Skeletal muscle cell (primary cell): ENCODE results near the gene PTPRK.
A peak's percentile ranks its signal among the peaks of the same experiment; 100 is the strongest.

ENCODE experiments used
- DNase-seq: peaks from one replicate; pipeline ENCODE4 v3.0.0-alpha.2; 2010; ENCODE audit warnings: low read depth
- H3K4me3 ChIP-seq: 2 replicates; pipeline ENCODE4 v1.5.1; 2011; ENCODE audit warnings: low read depth, mild to moderate bottlenecking, control low read depth, low read length, moderate library complexity

The PTPRK gene

DNA sequence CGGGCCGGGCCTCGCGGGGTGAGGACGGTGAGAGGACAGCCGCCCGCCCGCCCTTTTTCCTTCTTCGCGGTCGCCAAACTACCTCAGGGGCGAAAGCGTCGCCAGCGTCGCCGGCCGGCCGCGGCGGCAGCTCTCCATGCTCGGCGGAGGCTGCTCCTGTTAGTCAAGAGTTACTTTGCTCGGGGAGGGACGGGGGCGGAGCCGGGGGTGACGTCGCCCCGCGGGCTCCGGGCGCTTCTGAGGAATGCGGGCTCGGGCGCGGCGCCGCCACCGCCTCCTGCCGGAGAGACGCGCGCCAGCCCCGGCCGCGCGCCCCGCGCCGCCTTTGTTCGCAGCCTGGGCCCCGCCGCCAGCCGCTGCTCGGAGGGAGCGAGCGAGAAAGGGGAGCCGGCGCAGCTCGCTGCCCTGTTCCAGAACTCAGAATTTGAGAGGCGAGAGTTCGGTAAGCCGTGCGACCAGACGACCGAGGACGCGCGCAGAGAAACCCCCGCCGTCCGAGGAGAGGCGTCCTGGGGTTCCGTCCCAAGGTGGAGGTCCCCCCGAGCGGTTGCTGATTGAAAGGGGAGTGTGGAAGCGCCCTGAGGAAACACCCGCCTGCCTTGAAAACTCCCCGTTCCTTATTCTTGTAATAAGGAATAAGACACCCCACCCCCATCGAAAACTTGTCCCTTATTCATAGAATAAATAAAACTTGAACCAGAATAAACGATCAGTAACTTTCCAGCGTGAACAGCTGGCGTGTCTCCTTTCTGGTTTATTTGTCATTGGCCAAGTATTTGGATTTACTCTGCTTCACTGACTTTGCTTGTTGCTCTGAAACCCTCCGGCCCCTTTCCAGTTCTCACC lies at the start of gene PTPRK:
PTPRK (minus strand) TSS at position 164 of the 846 bp plus-strand sequence. CDS start 241 bp downstream, outside the sequence.
- DNase-seq = peak; percentile 73
- peak within 1 kb of the TSS; percentile 96 for H3K4me3 ChIP-seq

DNA sequence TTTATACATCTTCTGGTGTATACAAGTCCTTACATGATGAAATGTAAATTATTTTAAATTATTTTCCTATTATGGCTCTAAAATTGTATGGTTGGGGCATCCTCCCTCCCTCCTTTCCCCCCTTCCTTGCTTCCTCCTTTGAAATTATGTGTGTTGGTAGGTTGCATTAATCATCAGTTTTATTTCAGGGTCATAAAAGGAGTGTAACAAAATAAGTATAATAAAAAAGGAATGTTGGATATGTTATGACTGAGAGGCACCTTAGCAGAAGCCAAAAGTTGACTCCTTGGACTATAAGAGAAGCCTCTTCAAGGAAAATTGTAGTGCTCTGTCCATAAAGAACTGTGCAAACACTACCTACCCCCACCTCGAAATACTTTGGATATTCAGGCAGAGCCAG lies 46.6 kb upstream of the PTPRK start:
- no peak for DNase-seq

GRCh38 chr6:128560966-128561365 lies 40.6 kb upstream of the PTPRK start:
- H3K4me3 ChIP-seq = no peak overlapping the region
- no peak for DNase-seq

More for the DNA sequence above, 46.6 kb upstream of the PTPRK start:
- no peak overlapping the region for H3K4me3 ChIP-seq

DNA sequence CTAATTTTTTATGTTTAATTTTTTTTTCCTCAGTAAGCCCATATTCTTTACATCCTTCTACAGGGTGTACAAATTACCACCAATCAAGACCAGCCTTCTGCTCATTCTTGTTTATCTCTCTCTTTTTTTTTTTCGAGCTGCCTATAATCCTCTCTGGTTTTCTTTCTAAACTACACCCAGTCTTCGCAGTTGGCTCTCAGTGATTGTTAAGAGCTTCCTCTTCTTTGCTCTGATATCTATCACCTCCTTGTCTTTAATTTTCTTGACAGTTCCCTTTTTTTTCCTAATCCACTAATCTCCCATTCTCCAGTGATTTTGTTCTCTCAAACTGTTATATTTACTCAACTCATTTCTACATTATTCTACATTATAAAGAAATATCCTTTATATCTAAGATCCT lies 38.5 kb upstream of the PTPRK start:
- no peak for DNase-seq
- no peak overlapping the region for H3K4me3 ChIP-seq

DNA sequence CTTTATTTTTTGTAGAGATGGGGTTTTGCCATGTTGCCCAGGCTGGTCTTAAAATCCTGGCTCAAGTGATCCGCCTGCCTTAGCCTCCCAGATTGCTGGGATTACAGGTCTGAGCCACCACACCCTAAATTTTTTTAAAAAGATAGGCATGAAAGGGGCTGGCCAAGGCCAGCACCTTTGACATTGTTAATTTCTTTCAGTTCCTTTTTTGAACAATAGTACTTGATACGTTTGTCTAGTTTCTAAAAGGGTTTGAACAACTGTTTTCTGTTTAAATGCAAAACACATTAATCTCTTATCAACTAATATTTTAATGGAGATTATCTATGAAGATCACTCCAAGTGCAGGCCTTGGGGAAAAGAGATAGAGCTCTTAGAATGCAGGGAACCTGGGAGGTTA lies 37.6 kb upstream of the PTPRK start:
- H3K4me3 ChIP-seq = no peak overlapping the region
- no peak for DNase-seq

- no peak for DNase-seq
- H3K4me3 ChIP-seq = no peak overlapping the region
Observed at GRCh38 chr6:128557081-128557480, 36.7 kb upstream of the PTPRK start.

DNA sequence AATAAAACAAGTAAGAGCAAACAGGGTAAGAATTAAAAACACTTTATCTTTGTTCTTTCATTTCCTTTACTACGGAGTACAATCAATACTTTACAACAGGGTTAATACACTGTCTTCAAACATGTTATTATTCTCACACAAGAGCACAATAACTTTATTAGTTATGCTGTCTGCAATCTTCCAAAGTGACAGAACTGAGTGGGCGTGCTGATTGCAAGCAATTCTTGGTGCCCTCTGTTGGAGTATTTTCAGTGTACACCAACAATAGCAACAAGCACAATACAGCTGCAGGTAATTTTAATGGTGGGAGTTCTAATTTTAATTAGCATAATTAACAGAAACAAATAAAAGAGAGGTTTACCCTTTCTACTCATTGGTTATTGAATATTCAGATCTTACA lies 33.9 kb upstream of the PTPRK start:
- no peak overlapping the region for H3K4me3 ChIP-seq
- no peak for DNase-seq

DNA sequence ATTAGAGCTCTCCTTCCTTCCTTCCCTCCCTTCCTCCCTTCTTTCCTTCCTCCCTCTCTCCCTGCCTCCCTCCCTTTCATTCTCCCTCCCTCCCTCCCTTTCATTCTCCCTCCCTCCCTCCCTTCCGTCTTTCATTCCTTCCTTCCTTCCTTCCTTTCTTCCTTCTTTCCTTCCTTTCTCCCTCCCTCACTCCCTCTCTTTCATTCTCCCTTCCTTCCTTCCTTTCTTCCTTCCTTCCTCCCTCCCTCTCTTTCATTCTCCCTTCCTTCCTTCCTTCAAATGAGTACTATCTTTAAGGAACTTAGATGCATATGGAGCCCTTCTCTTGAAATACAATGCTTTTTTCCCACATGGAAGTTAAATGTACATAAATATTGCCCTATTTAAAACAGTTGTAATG lies 20.9 kb upstream of the PTPRK start:
- DNase-seq = no peak

DNA sequence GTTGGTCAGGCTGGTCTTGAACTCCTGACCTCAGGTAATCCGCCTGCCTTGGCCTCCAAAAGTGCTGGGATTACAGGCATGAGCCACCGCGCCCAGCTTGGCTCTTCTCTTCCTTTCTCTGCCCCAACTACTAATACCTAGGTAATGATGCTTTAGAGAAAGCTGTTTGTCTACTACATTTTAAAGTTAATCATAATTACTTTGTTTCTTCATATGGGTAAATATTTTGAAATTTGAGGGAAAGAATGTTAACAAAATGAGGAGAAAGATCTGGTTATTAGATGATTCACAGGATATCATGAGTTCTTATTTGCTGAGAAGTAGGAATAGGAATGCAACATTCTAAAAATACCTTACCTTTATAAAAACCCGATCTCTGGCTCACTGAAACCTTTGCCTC lies 18.4 kb upstream of the PTPRK start:
- H3K4me3 ChIP-seq = no peak overlapping the region
- DNase-seq = no peak

More for the DNA sequence above, 20.9 kb upstream of the PTPRK start:
- no peak overlapping the region for H3K4me3 ChIP-seq

- no peak overlapping the region for H3K4me3 ChIP-seq
- no peak for DNase-seq
Observed at GRCh38 chr6:128532827-128533226, 12.4 kb upstream of the PTPRK start.

DNA sequence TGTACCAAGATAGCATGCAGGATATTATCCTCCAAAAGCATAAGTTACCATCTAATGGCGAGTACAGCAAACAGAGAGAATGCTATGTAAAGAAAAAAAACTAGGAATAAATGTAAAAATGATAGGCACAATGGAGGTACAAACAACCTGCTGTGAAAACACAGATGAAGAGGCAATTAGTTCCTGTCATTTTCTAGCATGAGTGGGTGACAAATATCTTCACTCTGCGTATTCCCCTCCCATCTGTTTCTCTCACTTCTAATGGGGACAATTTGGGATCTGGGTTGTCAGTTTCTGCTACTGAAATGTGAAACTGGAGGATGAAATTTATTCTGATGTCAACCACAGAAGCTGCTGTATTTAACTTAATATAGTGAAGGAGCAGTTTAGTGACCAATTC lies 11.7 kb upstream of the PTPRK start:
- DNase-seq = no peak
- no peak overlapping the region for H3K4me3 ChIP-seq

- no peak for DNase-seq
- H3K4me3 ChIP-seq = no peak overlapping the region
Observed at GRCh38 chr6:128531696-128532095, 11.3 kb upstream of the PTPRK start.

DNA sequence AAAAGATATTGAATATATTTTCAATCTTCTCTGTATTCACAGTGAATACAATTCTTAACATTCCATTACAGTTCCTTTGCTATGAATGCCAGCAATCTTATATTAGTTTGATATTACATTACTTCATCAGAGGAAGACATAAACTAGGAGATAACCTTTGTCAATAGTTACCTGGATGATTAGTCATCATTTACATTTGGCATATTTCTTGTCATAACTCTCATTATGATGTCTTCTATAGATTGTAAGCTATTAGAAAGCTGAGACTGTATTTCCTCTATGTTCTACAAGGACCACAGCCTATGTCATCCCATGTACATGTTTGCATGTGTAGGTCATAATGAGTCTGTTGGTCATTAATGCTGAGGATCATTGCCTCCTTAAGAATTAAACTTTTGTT lies 7.8 kb upstream of the PTPRK start:
- DNase-seq = no peak
- no peak overlapping the region for H3K4me3 ChIP-seq

GRCh38 chr6:128527375-128527774 lies 7.0 kb upstream of the PTPRK start:
- no peak for DNase-seq
- H3K4me3 ChIP-seq = no peak overlapping the region

DNA sequence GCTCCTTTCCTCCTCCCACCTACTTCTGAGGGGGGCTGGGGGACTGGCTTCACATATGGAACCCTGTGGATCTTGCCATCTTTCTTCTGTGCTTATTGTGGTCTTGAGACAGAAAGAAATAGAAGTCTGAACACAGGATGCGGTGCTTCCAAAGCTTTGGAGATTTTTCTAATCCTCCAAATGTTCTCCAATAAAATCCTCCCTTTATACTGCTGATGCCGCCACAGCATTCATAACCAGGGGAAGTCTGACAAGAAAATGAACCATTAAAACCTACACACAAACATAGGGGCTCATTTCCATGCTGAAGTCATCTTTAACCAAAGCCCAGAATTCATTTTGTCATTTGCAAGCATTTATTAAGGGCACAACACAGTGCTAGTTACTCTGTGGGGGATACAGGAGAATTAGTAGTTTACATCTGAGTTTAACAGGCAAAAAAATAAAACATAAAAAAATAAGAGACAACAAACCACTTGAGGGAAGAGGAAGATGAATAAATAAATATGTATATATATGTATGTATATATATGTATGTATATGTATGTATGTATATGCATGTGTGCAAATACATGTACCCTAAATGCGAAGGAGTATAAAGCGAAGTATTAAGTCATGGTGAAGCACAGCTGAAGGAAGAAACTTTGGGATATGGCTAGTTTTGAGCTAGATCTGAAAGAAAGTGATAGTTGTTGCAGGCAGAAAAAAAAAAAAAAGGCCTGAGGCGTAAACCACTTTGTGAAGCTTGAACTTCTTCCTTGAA lies 5.9 kb upstream of the PTPRK start:
- no peak for DNase-seq
- no peak overlapping the region for H3K4me3 ChIP-seq

DNA sequence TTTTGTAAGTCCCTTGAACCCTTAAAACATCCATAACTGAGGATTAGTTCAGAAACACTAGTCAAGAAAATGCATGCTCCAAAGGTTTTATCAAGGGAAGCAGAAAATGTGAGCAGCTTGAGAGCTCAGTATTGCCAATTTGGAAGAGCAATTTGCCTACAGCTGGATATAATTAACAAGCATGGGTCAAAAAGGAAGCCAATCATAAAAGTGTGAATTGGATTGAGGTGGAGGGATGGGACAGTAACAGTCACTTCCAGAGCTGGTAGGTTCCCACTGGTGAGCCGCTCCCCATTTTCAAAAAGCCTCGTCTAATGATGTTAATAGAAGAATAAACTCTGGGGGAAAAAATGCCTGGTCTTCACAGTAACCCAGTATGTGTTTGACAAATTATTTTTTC lies 5.0 kb upstream of the PTPRK start:
- no peak for DNase-seq
- H3K4me3 ChIP-seq = no peak overlapping the region

GRCh38 chr6:128521282-128521632 lies 858 bp upstream of the PTPRK start:
- no peak for DNase-seq
- peak overlapping the region; percentile 96 for H3K4me3 ChIP-seq

DNA sequence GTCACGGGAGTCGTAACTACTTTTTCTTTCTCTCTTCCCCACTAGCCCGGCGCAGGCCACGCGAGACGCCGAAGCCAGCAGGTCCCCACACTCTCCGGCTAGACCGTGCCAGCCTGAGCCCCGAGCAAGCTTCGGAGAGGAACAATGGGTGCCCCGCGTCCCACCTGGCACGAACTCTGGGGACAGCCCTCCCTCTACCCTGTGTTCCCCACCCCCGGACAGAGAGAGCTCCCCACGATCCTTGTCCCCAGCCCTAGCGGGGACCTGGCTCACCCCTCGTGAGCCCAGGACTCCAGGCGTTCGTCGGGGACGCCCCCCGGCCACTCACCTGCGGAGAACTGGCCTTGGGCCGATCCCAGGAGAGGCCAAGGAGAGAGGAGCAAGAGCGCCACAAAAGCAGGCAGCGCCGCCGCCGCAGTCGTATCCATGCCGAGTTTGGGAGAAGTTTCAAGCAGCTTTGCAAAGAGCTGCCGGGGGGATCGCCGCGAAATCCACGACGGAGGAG lies 416 bp downstream of the PTPRK start:
- DNase-seq = no peak
- peak overlapping the region; percentile 96 for H3K4me3 ChIP-seq

GRCh38 chr6:128519132-128519930 lies 1.1 kb downstream of the PTPRK start:
- no peak for DNase-seq
- peak overlapping the region; percentile 96 for H3K4me3 ChIP-seq
